HG03575 (cell line): Measurements from ENCODE around the gene GPR35.

Experiments used
- ATAC-seq: cut with Tn5 transposase; IDR thresholded peaks from one replicate; pipeline ENCODE4 v1.9.1; 2021; ENCODE audit not compliant: unreplicated experiment, insufficient number of reproducible peaks, low FRiP score; ENCODE audit errors: extremely low read depth

GPR35 gene

DNA sequence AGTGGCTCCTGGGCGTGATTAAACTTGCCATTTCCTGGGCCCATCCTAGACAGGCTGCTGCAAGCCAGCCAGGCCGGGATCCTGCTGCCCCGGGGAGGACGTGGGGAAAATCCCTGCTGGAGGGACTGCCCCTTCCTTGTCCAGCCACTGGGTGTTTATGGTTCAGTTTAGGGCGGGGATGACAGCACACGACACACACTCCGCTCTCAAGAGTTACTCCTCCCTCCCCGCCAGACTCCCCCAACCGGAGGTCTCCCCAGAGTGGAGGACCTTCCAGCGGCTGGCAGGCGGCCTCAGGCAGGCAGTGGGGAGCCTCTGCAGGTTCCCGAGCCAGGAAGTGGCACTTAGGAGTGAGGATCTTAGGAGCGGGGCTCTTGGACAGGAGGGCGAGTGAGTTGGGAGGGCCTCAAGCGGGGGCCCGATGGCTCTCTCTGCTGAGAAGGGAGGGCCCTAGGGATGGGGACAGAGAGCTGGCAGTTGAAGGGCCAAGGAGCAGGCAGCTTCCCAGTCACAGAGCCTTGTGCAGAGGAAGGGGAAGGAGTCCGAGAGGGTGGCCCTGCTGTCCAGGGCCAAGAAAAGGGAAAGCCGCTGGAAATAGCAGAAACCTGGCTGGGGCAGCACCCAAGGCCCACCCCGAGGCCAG, 5.7 kb upstream of the GPR35 start:
- ATAC-seq: no peak

DNA sequence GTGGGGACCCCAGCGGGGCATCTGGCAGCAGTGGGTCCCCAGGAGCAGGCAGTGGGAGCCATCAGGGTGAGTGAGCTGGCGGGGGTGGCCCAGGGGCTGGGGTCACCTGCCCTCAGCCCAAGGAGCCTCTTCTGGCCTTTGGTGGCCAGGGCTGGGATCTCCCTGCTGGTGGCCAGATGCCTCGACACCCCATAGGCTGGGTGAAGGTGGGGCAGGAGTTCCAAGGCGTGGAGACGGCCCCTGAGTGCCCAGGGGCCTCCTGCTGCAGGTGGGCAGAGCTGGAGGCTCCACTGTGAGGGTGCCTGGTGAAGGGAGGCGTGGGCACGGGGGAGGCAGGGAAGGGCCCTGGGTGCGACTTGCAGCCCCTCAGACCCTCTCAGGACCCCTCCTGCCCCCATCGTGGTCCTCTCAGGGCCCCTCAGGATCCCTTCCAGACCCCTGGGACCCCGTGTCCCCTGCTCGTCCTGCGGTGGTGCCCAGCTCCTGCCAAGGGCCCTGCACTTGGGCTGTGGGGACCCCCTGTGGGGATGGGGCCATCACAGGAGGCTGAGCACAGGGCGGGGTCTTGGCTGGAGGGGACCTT, 5.0 kb upstream of the GPR35 start:
- no peak for ATAC-seq

DNA sequence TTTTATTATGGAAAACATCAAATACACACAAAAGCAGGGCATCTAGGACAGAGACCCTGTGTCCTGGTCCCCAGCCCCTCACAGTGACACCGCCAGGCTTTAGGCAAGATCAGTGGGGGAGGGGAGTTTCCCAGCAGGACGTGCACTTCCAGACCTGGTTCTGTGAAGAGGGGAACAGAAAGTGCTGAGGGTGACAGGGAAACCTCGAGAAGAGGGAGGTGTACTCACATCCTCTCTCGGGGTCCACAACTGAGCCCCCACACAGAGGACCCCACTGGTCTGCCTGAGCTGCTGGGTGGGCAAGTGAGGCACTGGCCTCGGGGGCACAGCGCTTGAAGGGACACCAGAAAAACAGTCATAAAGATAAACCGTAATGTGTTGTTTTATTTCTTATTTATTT, 4.4 kb upstream of the GPR35 start:
- no peak for ATAC-seq

DNA sequence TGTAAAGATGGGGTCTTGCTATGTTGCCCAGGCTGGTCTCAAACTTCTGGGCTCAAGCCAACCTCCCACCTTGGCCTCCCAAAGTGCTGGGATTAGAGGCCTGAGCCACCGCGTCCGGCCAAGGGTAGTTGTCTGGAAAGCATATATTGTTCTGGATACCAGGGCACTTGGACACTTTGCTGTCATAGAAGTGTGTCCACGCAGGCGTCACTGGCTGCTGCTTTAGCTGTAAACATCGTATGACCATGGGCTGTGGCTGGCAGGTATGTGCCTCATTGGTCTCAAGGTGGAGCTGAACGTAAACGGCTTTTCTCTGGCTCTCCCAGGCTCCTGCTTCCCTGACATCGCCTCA, 3.2 kb upstream of the GPR35 start:
- ATAC-seq: no peak

DNA sequence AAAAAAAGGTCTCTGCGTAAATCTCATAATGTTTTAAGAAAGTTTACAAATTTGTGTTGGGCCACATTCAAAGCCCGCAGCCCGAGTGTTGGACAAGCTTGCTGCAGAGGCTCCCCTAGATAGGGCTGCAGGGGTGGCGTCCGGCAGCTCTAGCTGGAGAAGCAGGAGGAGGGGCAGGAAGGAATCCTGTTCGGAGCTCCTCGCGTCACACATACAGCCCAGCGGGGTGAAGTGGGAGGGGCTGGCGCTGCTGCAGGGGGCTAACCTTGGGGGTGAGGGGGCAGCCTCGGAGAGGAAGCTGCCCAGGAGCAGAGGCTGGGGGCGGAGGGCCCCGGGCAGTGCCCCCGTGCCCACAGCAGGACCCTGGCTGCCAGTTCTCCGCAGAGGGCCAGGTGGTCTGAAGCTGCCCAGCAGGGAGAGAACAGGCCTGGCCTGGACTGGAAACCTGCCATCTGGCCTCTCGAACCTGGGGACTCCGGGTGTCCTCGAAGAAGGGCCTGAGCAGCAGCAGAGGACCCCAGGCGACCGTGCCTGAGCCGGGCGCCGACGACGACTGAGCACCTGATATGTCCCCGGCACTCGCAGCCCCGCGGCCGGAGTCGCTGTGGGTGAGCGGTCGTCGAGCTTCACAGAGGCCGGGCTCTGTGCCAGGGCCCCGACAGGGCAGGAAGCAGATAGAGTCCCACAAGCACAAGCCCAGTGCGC, 2.6 kb upstream of the GPR35 start:
- no peak for ATAC-seq

DNA sequence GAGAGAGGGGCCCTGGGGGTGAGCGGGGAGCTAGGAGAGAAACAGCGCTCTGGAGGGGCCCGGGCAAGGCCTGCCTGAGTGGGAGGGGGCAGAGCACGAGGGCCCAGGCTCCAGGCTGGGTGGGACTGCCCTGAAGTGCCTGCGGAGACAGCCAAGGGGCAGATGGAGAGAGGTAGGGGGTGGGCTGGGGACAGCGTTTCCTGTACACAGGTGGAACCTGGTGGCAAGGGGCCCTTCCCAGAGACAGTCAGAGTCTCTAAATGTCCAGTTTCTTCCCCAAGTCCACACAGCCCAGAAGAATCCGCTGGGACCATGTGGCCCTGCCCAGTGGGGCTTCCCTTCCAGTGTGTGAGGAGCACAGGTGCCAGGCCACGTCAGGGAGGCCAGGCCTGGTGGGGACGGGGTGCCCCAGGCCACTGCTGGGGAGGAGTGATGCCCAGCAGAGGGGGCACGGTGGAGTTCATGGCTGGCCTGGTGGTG, 1.7 kb upstream of the GPR35 start:
- no peak for ATAC-seq

DNA sequence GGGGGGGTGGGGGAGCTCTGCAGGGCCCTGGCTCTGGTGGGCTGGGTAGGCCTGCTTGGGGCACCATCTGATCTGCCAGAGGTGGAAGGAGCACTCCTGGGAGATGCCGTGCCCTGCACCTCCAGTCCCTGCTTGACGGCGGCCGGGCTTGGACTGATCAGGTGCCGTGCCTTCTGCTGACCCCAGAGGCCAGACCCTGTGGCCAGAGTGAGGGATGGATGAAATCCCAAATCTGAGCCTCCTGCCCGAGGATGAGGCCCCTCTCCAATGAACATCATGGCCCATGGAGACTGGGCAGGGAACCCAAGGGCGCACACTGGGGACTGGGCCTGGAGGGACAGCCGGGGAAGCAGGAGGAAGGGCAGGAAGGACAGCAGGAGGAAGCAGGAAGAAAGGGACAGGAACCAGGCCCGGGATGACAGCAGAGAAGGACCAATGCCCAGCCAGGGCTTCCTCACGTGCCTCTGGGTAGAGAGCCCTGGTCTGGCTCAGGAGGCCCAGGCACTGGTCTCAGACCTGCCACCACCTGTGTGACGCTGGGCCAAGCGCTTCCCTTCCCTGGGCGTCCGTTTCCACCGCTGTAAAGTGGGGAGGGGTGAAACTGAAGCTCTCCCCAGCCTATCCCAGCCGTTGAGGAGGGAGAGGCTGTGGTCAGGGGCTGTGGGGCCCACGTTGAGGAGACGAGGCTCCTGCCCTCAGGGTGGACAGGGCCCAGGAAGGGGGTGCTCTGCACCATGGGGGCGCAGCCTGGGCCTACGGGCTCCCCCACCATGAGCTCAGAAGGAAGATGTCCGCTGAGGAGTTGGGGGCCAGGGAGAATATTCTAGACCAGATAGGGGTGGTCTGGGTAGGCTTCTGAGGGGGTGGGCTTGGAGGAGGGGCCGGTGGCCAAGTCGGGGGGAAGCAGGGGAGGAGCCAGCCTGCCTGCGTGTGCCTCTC, 1.0 kb upstream of the GPR35 start:
- ATAC-seq: no peak

DNA sequence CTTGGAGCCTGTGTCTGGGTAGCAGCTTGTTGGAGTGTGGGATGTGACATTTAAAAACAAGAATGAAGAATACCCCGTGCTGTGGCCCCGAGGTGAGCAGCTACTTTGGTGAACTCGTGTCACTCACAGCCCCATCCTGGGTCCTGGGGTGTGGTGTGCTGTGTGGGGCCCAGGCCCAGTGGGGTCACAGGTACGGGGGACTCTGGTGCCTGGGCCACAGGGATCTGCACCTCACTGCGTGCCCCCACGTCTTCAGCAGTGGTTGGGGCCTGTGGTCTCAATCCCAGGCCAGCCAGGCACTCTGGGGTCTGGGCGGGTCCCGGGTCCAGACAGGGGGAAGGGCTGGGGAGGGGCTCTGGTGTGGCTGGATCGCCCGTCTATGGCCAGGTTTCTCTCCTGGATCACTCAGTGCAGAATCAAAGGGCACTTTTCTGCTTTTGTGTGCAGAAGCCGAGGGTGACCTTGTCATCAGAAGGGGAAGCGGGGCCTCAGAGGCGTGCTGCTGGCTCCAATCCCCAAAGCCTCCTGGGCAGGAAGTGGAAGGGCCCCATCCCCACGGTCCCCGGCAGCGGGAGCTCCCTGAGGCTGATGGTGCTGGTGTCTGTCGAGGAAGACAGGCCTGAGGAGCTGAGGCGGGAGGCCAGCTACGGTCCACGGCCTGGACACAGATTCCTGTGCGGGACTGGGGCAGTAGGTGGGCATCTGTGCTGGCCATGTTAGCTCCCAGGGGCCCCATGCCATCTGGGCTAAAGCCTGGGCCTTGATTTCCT, 1.4 kb downstream of the GPR35 start:
- ATAC-seq: no peak

DNA sequence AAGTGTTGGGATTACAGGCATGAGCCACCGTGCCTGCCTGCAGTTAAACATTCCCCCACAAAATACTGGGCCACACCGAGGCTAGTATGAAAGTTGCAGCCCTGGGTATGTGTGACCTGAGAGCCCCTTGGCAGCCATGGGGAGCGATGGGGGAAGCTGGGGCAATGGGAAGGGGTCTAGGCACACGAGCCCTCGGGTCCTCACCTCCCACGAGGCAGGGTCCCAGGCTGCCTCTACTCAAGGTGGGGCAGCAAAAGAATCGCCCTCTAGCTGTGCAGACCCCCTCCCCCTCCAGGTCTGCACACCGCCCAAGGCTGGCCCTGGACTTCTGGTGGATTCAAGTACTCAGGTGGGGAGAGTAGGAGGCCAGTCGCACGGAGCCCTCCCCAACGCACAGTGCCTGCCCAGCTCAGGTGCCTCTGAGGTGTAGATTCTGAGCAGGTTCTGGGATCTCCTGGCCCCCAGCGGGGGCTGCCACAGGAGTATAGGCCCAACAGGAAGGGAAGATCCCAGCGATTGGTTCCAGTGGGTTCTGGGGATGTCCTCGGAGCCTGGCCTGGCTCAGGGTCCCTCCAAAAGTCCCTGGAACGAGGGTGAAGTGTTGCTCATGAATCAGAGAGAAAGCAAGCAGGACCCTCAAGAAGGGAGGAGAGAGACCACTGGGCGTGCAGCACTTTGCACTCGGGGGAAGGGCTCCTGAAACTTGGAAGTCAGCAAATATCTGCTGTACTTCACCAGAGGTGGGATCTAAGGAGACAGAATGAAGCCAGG, 2.6 kb downstream of the GPR35 start:
- ATAC-seq: no peak

DNA sequence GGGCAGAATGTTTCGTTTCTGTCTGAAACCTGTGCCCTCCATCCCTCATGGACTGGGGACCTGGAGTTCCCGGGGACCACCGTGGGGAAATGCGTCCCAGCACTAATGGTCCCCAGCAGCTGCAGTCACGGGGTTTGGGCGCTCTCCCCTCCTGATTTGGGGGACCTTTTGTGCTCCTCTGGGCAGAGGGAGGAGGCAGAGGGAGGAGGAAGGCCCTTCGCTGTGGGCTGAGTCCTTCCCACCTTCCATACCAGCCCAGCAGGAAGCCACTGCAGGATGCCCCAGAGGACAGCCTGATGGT, 3.2 kb downstream of the GPR35 start:
- ATAC-seq: no peak

DNA sequence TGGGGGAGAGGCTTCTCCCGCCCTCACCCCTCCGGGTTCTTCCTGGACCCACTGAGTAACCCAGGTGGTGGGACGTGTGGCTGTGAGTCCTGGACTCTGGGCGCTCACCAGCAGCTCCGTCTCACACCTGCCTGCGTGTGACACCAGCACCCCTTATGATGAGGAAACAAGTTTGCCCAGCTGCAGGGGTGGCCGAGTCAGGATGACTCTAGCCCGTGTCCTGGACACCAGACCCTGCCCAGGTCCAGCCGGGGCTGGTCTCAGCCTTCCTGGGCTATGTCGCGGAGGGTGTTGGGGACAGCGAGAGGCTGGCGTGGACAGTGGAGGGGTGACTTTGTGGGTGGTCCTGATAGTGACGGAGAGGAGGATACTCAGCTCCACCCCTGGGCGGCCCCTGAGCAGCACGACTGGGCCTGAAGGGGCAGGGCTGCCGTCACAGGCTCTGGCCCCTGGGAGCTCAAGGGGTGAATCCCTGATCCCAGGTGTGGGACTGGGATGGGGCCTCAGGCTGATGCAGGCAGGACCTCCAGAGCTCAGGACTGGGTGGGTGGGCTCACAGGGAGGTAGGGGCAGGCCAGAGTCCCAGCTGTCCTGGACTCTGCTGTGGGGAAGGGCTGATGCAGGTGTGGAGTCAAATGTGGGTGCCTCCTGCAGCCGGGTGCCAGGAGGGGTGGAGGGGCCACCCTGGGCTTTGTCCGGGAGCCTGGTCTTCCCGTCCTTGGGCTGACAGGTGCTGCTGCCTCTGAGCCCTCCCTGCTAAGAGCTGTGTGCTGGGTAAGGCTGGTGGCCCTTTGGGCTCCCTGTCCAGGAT, 3.7 kb downstream of the GPR35 start:
- ATAC-seq: no peak

DNA sequence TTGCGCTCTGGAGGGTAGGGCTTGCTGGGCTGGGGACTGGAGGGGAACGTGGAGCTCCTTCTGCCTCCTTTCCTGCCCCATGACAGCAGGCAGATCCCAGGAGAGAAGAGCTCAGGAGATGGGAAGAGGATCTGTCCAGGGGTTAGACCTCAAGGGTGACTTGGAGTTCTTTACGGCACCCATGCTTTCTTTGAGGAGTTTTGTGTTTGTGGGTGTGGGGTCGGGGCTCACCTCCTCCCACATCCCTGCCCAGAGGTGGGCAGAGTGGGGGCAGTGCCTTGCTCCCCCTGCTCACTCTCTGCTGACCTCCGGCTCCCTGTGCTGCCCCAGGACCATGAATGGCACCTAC, 4.3 kb downstream of the GPR35 start:
- no peak for ATAC-seq

DNA sequence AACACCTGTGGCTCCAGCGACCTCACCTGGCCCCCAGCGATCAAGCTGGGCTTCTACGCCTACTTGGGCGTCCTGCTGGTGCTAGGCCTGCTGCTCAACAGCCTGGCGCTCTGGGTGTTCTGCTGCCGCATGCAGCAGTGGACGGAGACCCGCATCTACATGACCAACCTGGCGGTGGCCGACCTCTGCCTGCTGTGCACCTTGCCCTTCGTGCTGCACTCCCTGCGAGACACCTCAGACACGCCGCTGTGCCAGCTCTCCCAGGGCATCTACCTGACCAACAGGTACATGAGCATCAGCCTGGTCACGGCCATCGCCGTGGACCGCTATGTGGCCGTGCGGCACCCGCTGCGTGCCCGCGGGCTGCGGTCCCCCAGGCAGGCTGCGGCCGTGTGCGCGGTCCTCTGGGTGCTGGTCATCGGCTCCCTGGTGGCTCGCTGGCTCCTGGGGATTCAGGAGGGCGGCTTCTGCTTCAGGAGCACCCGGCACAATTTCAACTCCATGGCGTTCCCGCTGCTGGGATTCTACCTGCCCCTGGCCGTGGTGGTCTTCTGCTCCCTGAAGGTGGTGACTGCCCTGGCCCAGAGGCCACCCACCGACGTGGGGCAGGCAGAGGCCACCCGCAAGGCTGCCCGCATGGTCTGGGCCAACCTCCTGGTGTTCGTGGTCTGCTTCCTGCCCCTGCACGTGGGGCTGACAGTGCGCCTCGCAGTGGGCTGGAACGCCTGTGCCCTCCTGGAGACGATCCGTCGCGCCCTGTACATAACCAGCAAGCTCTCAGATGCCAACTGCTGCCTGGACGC, 4.9 kb downstream of the GPR35 start:
- no peak for ATAC-seq

DNA sequence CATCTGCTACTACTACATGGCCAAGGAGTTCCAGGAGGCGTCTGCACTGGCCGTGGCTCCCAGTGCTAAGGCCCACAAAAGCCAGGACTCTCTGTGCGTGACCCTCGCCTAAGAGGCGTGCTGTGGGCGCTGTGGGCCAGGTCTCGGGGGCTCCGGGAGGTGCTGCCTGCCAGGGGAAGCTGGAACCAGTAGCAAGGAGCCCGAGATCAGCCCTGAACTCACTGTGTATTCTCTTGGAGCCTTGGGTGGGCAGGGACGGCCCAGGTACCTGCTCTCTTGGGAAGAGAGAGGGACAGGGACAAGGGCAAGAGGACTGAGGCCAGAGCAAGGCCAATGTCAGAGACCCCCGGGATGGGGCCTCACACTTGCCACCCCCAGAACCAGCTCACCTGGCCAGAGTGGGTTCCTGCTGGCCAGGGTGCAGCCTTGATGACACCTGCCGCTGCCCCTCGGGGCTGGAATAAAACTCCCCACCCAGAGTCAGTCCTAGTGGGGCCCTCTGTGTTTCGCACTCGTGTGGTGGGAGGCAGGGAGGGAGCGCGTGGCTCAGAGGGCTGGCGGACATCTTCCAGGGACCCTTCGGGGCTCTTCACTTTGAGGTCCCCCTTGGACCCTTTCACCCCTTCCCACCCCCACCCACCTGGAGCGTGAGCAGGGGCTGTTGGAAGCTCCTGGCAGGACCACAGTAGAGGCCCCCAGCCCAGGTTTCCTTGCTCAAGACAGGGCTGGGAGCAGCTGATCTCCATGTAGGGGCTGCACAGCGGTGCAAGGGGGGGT, 5.7 kb downstream of the GPR35 start:
- ATAC-seq: no peak

DNA sequence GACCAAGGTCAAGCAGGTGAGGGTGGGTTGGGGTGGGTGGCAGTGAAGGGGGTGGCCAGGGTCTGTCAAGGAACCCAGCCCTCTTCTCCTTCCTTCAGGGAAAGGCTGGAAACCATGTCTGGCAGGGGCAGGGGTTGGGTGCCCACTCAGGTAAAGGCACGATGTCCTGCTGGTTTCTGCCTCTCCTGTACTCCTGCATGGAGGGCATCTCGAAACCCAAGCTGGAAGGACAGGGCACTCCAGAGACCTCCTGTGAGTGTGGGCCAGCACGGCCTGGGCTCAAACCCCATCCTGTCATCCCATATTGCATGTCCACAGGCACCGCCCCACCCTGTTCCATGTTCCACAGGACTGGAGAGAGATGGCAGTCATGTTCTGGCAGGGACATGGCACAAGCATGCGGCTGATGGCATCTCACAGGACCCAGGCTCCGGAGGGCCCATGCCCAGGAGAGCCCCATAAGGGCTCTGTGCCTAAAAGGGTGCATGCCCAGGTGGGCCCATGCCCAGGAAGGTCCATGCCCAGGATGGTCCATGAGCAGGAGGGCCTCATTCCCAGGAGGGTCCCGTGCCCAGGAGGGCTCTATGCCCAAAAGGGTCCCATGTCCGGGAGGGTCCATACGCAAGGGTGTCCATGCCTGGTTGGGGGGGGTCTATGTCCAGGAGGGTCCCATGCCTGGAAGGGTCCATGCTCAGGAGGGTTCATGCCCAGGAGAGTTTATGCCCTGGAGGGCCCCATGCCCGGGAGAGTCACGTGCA, 6.4 kb downstream of the GPR35 start:
- no peak for ATAC-seq

DNA sequence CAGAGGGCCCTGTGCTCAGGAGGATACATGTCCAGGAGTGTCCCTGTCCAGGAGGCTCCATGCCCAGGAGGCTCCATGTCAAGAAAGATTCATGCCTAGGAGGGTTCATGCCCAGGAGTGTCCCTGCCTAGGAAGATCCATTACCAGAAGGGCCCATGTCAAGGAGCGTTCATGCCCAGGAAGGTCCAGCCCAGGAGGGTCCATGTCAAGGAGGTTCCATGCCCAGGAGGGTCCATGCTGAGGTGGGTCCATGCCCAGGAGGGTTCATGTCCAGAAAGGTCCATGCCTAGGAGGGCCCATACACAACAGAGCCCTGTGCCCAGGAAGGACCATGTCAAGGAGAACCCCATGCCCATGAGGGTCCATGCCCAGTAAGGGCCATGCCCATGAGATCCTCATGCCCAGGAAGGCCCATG, 7.0 kb downstream of the GPR35 start:
- no peak for ATAC-seq
